ENCODE measurements around the gene DNMT3L.
"Not testable (repeated sequence)": the region's sequence is repeated elsewhere in the genome, so short reads cannot be mapped to it uniquely, and the experiment has no call there.

DNMT3L gene

GRCh38 chr21:44199997-44200396 is 61.7 kb downstream of the DNMT3L start:
- not testable (repeated sequence) for H3K27me3 ChIP-seq (ENCODE audit: insufficient read depth, low read length, poor library complexity, severe bottlenecking); H3K9ac ChIP-seq (ENCODE audit: low read depth, low read length, poor library complexity, severe bottlenecking); H2AFZ ChIP-seq (ENCODE audit: low read length); H3K9me2 ChIP-seq (replicated peaks; ENCODE audit: low read depth, low read length); H3K9me3 ChIP-seq (ENCODE audit: insufficient read depth, low read depth, low read length); H3K4me1 ChIP-seq (ENCODE audit: insufficient read depth, low read length, poor library complexity, severe bottlenecking); H3K79me2 ChIP-seq (ENCODE audit: insufficient read depth, low read length); H4K20me1 ChIP-seq (ENCODE audit: insufficient read depth, low read length, poor library complexity, severe bottlenecking); H3K4me3 ChIP-seq (ENCODE audit: low read length, poor library complexity, severe bottlenecking); H3F3A ChIP-seq (ENCODE audit: low read depth); H3K4me2 ChIP-seq (ENCODE audit: low read depth, low read length, poor library complexity, severe bottlenecking); H3K36me3 ChIP-seq (ENCODE audit: insufficient read depth, low read length)

- H3K4me3 ChIP-seq (ENCODE audit: low read length, poor library complexity, severe bottlenecking) = no peak overlapping the region
- no peak overlapping the region for H2AFZ ChIP-seq (ENCODE audit: low read length)
- H3K9me2 ChIP-seq (replicated peaks; ENCODE audit: low read depth, low read length) = no peaks in the 10 kb centered on the region
- H3K9me3 ChIP-seq (ENCODE audit: insufficient read depth, low read depth, low read length) = no peaks in the 10 kb centered on the region
- no peaks in the 10 kb centered on the region for H3F3A ChIP-seq (ENCODE audit: low read depth)
- no peak overlapping the region for H3K4me2 ChIP-seq (ENCODE audit: low read depth, low read length, poor library complexity, severe bottlenecking)
- no peak overlapping the region for H3K9ac ChIP-seq (ENCODE audit: low read depth, low read length, poor library complexity, severe bottlenecking)
- no peaks in the 10 kb centered on the region for H4K20me1 ChIP-seq (ENCODE audit: insufficient read depth, low read length, poor library complexity, severe bottlenecking)
- H3K4me1 ChIP-seq (ENCODE audit: insufficient read depth, low read length, poor library complexity, severe bottlenecking) = no peaks in the 10 kb centered on the region
- no peaks in the 10 kb centered on the region for H3K36me3 ChIP-seq (ENCODE audit: insufficient read depth, low read length)
- H3K27me3 ChIP-seq (ENCODE audit: insufficient read depth, low read length, poor library complexity, severe bottlenecking) = no peaks in the 10 kb centered on the region
- TF ChIP-seq CTCF (conservative IDR thresholded peaks at IDR 0.05; ENCODE audit: low read length) = no peak
- TF ChIP-seq EZH2phosphoT487 (IDR thresholded peaks at IDR 0.05; ENCODE audit: borderline replicate concordance) = no peak
- no peaks in the 10 kb centered on the region for H3K79me2 ChIP-seq (ENCODE audit: insufficient read depth, low read length)
These were observed 62.2 kb downstream of the DNMT3L start for GRCh38 chr21:44199448-44199847.

- H3K27me3 ChIP-seq (ENCODE audit: insufficient read depth, low read length, poor library complexity, severe bottlenecking); H2AFZ ChIP-seq (ENCODE audit: low read length); H4K20me1 ChIP-seq (ENCODE audit: insufficient read depth, low read length, poor library complexity, severe bottlenecking); H3K9ac ChIP-seq (ENCODE audit: low read depth, low read length, poor library complexity, severe bottlenecking); H3K79me2 ChIP-seq (ENCODE audit: insufficient read depth, low read length); H3K9me3 ChIP-seq (ENCODE audit: insufficient read depth, low read depth, low read length); H3K4me1 ChIP-seq (ENCODE audit: insufficient read depth, low read length, poor library complexity, severe bottlenecking); H3F3A ChIP-seq (ENCODE audit: low read depth); H3K36me3 ChIP-seq (ENCODE audit: insufficient read depth, low read length); H3K9me2 ChIP-seq (replicated peaks; ENCODE audit: low read depth, low read length); H3K4me3 ChIP-seq (ENCODE audit: low read length, poor library complexity, severe bottlenecking); H3K4me2 ChIP-seq (ENCODE audit: low read depth, low read length, poor library complexity, severe bottlenecking): not testable (repeated sequence)
These were observed 64.6 kb downstream of the DNMT3L start for GRCh38 chr21:44197156-44197516.

All from Loucy (cell line).